ENCODE results near the gene PLCD4.

GRCh38 chr2:218568190-218569037 is 39.3 kb upstream of the PLCD4 start, which contains the start of the genes CNOT9 and USP37:
- TF ChIP-seq CTCF (IDR thresholded peaks at IDR 0.05; ENCODE audit: insufficient read depth, low read length, poor library complexity, severe bottlenecking), result no peak
- TF ChIP-seq EZH2phosphoT487 (conservative IDR thresholded peaks at IDR 0.05; ENCODE audit: low read length), result no peak

Data from SU-DHL-6 (cell line).